C1 segment of cervical spinal cord (tissue), 14 donors: ENCODE measurements around the gene ZNF536.

Experiments used
- DNase-seq, 14 donors: peaks; one replicate each; lab custom pipeline; 2025; lab: John Stamatoyannopoulos, UW

Gene ZNF536

DNA sequence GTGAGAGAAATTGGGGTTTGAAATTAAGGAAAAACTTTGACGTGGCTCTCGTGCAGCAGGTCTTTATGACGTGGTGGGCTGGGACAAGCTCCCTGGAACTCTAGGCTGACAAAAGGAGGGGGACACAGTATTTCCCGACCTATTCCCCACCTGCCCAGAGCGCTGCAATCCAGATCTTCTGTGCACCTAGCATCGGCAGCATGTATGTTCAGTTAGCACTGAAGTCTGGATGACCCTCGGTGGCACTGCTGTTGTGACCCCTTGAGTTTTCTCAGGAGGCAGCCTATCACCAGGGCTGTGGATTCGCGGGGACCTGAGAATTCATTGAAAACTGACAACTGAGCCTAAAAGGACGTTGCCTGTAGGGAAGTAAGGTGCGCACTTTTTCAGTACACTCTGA lies 9.1 kb upstream of the ZNF536 start:
- no peak for DNase-seq

DNA sequence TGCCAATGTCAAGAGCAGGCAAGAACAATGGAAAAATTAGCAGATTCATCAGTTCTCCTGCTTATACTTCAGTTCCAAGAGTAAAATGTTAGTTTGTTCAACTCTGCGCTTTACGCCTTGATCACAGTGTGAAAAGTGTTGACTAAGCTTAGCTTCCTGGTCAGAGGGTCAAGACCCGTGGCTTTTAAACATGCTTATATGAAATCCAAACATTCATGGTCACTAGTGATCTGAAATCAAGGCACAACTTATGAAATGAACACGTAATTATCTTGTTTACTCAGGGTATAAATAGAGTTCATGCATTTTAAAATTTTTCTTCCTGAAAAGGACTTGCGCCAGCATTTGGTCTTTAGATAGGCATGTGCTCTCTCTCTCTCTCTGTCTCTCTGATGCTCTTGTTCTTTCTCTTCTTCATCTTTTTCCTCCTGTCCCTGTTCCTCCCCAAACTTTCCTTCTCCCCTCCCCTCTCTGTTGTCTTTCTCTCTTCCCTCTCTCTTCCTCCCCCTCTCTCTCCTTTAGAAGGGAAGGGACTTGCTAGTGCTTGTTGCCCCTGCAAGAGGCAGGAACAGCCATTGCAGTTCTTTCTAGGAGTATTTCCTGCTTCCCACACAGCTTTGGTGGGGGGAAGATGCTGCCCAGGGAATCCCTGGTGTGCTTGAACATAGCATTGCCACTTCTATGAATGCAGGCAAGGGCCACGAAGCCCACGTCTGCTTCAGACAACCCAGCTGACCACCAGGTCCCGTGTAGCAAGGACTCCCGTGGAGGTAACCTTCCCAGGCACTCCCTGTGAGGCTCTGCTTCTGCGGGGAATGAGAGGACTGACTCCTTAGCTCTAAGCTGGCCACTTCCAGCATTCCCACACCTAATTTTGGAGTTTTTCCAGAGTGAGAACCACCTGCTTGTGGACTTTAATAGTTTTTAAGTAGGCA lies 7.1 kb upstream of the ZNF536 start:
- no peak for DNase-seq

- DNase-seq, result no peak
Measured at GRCh38 chr19:30366282-30366681, 5.9 kb upstream of the ZNF536 start.

DNA sequence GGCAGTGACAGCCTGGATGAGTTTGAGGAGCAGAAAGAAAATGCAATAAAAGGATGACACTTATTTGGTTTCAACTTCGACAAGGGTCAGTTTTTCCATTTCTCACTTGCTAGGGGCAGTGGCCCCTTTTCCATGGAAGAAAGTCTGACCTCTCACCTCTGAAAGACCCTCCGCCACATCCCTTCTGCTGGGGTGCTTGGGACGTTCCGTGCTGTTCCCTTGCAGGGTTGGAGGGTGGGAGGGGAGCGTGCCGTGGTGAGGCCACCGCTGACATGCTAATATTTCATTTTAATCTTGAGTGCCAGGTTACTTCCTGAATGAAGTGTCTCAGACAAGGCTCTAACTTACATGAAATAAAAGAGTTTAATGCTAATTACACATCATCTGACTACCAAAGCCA lies 5.2 kb upstream of the ZNF536 start:
- no peak for DNase-seq

- no peak for DNase-seq
Measured at GRCh38 chr19:30367421-30367820, 4.8 kb upstream of the ZNF536 start.

DNA sequence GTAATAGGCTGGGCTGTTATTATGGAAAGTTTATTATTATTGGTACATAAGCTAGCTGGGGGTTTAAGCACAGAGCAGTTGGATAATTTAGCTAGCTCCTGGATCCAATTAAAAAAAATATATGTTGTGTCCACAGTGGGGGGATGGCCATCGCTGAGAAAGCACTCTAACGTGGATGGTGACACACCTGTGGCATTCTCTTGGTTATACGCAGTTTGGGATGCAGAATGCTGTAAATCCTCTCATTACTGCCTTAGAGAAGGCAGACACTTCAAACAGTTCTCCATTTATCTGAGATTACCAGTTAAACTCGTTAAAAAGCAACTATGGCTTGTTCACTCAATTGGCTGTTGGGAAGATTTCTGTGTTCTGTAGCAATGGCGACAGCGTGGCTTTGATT lies 2.4 kb upstream of the ZNF536 start:
- no peak for DNase-seq

GRCh38 chr19:30371161-30371836 lies 885 bp upstream of the ZNF536 start:
- peak in 6 of 14 donors; percentile 18 to 41 (median 28) for DNase-seq

DNA sequence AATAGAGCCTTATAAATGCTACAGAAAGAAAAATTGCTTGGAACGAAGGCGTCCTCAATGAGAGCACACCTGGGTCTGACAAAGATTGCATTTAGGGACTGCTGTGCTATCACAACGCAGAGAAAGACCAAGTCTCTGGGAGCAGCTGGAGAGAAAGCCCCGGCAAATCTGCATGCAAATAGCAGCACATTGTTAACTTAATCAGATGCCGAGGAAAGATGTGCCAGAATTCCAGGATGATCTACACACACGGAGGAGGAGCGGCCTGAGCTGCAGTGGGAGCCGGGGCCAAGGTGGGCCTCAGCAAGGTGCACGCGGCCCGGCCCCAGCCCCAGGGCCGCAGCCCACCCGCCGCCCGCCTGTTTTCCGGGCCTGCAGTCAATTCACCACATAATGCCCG lies 1.4 kb downstream of the ZNF536 start:
- DNase-seq, result peak in 3 of 14 donors; percentile 12 to 43 (median 23)

DNA sequence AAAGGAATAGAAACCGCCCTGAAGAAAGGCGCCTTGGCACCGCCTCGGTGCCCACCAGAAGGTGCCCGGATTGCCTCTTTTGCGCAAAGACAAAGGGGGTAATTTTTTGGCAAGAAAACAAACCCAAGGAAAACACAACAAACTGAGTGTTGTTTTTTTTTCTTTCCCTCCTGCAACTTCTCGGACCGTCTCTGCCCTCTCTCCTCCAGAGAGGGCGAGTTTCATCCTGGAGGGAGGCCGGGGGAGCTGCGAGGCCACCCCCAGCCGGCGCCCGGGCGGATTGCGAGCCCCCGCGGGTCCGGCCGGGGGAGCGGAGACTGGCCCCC lies 2.3 kb downstream of the ZNF536 start:
- no peak for DNase-seq

- DNase-seq, result peak in 7 of 14 donors; percentile 13 to 56 (median 23)
Measured at GRCh38 chr19:30374865-30375552, 2.8 kb downstream of the ZNF536 start.

DNA sequence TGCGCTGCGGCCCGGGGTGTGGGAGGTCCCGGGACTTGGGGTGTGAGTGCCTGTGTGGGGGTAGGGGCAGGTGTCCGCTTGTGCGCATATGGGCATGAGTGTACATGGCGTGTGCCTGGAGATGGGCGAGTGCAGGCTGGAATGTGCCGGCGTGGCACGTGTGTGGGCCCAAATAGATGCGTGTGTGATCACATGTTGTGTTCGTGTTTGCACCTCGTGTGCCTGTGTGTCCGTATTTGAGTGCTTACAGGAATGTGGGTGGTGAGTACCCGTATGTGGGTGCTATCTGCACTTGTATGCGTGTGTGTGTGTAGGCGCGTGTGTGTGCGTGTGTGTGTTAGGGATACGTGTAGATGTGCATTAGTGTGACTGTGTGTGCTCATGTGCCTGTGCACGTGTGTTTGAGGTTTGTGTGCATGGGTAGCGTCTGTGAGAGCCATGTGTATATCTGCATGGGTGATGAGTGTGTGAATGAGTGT lies 3.4 kb downstream of the ZNF536 start:
- DNase-seq, result no peak

- DNase-seq, result no peak
Measured at GRCh38 chr19:30376272-30376671, 4.1 kb downstream of the ZNF536 start.

- no peak for DNase-seq
Measured at GRCh38 chr19:30376826-30377425, 4.7 kb downstream of the ZNF536 start.

- DNase-seq, result no peak
Measured at GRCh38 chr19:30378701-30379100, 6.5 kb downstream of the ZNF536 start.

GRCh38 chr19:30379841-30380610 lies 7.8 kb downstream of the ZNF536 start:
- no peak for DNase-seq

DNA sequence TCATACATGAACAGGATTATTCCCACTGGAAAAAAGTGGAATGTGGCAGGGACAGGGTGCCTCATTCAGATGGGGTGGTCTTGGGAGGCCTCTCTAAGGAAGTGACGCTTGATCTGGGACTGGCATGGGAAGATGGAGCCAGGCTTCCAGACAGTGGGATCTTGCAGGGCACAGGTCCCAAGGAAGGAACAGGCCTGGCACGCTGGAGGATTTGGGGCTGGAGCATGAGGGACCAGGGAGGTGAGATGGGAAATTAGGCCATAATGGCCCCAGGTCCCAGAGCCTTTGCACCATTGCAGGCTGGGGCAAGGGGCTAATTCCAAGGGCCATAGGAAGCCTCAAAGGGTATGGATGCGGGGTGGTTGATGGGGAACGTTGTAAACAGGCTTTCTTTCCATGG lies 9.2 kb downstream of the ZNF536 start:
- DNase-seq, result no peak

GRCh38 chr19:30385174-30385573 lies 13.0 kb downstream of the ZNF536 start:
- DNase-seq, result no peak

DNA sequence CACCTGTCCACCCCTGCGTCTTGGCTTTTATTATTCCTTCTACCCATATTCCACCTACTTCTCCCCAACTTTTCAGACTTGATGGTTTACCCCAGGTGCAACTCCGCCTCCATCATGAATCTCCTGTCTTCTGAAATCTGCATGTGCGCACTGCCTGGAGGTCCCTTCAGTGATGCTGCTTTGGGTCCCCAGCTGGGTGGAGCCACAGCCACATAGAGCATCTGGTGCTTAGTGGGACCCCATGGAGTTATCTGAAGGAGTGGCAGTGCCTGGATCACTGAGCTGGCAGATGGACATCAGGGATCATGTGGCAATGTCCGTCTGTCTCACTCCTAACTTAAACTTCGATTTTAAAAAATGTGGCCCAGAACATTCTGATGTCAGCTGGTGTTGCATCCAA lies 13.5 kb downstream of the ZNF536 start:
- DNase-seq, result no peak

GRCh38 chr19:30386551-30387143 lies 14.5 kb downstream of the ZNF536 start:
- no peak for DNase-seq

- no peak for DNase-seq
Measured at GRCh38 chr19:30387311-30388115, 15.3 kb downstream of the ZNF536 start.
